Measurements from ENCODE around the gene ZDHHC17.

Gene ZDHHC17

GRCh38 chr12:76891609-76892008, 127.7 kb downstream of the ZDHHC17 start:
- TF ChIP-seq GATA3 (IDR thresholded peaks at IDR 0.05; ENCODE audit: low read depth, low read length) (no peak), GATA2 (IDR thresholded peaks at IDR 0.05; ENCODE audit: low read depth, low read length) (no peak)

- TF ChIP-seq GATA3 (IDR thresholded peaks at IDR 0.05; ENCODE audit: low read depth, low read length) (no peak), GATA2 (IDR thresholded peaks at IDR 0.05; ENCODE audit: low read depth, low read length) (no peak)
Observed at GRCh38 chr12:76895796-76896195, 131.9 kb downstream of the ZDHHC17 start.

GRCh38 chr12:76896274-76896673, 132.4 kb downstream of the ZDHHC17 start:
- TF ChIP-seq GATA3 (IDR thresholded peaks at IDR 0.05; ENCODE audit: low read depth, low read length) (no peak), GATA2 (IDR thresholded peaks at IDR 0.05; ENCODE audit: low read depth, low read length) (no peak)

- TF ChIP-seq GATA3 (IDR thresholded peaks at IDR 0.05; ENCODE audit: low read depth, low read length) = no peak
- TF ChIP-seq GATA2 (IDR thresholded peaks at IDR 0.05; ENCODE audit: low read depth, low read length) = no peak
Observed at GRCh38 chr12:76898442-76898841, 134.5 kb downstream of the ZDHHC17 start.

- TF ChIP-seq GATA2 (IDR thresholded peaks at IDR 0.05; ENCODE audit: low read depth, low read length) (no peak), GATA3 (IDR thresholded peaks at IDR 0.05; ENCODE audit: low read depth, low read length) (no peak)
Observed at GRCh38 chr12:76899522-76899921, 135.6 kb downstream of the ZDHHC17 start.

GRCh38 chr12:76901628-76902380, 137.9 kb downstream of the ZDHHC17 start:
- TF ChIP-seq GATA3 (IDR thresholded peaks at IDR 0.05; ENCODE audit: low read depth, low read length) (no peak), GATA2 (IDR thresholded peaks at IDR 0.05; ENCODE audit: low read depth, low read length) (no peak)

All from SH-SY5Y (cell line).